ENCODE data around the gene TLE5.

TLE5 gene

DNA sequence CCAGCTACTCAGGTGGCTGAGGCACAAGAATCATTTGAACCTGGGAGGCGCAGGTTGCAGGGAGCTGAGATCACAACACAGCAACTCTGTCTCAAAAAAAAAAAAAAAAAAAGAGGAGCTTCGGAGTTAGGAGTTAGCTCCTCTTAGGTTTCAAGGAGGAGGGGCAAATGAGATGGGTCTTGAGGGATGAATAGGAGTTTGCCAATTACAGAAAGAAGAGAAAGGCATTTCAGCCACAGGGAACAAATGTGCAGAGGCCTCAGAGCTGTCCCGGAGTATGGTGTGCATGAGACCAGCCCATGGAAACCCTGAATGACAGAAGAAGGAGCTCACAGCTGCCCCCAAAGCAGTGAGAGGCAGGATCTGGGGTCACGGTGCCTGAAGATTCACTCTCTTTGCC is 57.8 kb downstream of the TLE5 start:
- in situ Hi-C loops (cut with MboI; ENCODE audit: low sequenced_read_pairs): no loop called here

DNA sequence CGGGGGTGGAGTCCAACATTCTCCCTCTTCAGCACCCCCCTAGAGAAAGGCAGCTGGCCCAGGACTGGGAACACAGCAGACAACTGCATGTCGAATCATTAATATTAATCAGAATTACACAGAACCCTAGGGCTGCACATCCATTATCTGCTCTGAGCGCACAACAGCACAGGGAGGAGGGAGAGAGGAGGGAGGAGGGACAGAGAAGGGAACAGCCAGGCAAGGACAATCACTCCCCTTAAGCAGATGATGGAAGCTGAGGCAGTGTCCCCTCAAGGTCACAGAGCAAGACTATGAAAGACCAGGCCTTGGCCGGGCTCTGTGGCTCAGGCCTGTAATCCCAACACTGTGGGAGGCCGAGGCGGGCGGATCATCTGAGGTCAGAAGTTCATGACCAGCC is 59.2 kb downstream of the TLE5 start:
- in situ Hi-C loops (cut with MboI; ENCODE audit: low sequenced_read_pairs): no loop called here

Measured in HL-60/S4 treated with retinoic acid at 250 ng/mL for 4 days and 3 days (cell line).